ENCODE data around the gene ESF1.

ESF1 gene, protein sequence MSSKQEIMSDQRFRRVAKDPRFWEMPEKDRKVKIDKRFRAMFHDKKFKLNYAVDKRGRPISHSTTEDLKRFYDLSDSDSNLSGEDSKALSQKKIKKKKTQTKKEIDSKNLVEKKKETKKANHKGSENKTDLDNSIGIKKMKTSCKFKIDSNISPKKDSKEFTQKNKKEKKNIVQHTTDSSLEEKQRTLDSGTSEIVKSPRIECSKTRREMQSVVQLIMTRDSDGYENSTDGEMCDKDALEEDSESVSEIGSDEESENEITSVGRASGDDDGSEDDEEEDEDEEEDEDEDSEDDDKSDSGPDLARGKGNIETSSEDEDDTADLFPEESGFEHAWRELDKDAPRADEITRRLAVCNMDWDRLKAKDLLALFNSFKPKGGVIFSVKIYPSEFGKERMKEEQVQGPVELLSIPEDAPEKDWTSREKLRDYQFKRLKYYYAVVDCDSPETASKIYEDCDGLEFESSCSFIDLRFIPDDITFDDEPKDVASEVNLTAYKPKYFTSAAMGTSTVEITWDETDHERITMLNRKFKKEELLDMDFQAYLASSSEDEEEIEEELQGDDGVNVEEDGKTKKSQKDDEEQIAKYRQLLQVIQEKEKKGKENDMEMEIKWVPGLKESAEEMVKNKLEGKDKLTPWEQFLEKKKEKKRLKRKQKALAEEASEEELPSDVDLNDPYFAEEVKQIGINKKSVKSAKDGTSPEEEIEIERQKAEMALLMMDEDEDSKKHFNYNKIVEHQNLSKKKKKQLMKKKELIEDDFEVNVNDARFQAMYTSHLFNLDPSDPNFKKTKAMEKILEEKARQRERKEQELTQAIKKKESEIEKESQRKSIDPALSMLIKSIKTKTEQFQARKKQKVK

DNA sequence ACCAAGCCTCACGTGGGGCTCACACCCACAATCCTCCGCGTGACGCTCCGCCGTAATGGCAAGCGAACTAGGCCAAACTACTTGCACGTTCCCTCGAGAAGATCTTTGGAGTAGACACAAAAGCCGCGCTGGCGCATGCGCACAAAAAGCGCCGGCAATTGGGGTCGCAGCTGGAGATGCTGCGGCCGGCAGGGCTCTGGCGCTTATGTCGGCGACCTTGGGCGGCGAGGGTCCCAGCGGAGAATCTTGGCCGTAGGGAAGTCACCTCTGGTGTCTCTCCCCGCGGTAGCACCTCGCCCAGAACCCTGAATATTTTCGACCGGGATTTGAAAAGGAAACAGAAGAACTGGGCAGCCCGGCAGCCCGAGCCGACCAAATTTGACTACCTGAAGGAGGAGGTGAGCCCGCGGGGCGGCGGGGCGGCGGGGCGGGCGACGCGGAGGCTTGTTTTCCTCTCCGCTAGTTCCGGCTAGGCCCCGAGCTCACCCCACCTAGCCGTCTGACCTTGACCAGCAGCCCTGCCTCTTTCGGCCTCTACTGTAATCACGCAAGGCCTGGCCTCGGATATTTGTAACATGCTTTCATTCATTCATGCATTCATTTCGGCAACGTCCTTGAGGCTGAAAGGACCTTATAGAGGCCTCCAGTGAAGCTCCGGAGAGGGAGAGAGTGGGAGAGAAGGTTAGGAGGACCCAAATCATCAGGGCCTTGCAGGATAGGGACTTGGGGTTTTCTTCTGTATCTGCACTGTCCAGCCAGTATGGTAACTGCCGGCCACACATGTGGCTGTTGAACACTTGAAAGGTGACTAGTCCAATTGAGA is at the start of gene ESF1, which contains the start of gene NDUFAF5:
ESF1 (minus strand) TSS at position 27 of the 823 bp plus-strand sequence. CDS start 1,779 bp downstream, outside the sequence.
NDUFAF5 (plus strand) TSS at position 136 of the 823 bp plus-strand sequence; CDS start at position 177, 41 bp downstream.
- peak within 1 kb of the TSS; percentile 65 for H3K4me3 ChIP-seq (ENCODE audit: severe bottlenecking)
- H3K9me3 ChIP-seq (ENCODE audit: severe bottlenecking): no peaks in the 10 kb centered on the region
- ATAC-seq (ENCODE audit: low read depth): peak; percentile 89
- H3K27ac ChIP-seq (ENCODE audit: poor library complexity, severe bottlenecking): peak within 1 kb of the TSS; percentile 50
- DNase-seq (ENCODE audit: low spot score): peak; percentile 94
- peaks cover 22% of the 10 kb centered on the region for H3K4me1 ChIP-seq (ENCODE audit: insufficient read depth, poor library complexity, severe bottlenecking)
- H3K27me3 ChIP-seq (ENCODE audit: insufficient read depth, poor library complexity, severe bottlenecking): no peaks in the 10 kb centered on the region
- TF ChIP-seq, protein P1, sequence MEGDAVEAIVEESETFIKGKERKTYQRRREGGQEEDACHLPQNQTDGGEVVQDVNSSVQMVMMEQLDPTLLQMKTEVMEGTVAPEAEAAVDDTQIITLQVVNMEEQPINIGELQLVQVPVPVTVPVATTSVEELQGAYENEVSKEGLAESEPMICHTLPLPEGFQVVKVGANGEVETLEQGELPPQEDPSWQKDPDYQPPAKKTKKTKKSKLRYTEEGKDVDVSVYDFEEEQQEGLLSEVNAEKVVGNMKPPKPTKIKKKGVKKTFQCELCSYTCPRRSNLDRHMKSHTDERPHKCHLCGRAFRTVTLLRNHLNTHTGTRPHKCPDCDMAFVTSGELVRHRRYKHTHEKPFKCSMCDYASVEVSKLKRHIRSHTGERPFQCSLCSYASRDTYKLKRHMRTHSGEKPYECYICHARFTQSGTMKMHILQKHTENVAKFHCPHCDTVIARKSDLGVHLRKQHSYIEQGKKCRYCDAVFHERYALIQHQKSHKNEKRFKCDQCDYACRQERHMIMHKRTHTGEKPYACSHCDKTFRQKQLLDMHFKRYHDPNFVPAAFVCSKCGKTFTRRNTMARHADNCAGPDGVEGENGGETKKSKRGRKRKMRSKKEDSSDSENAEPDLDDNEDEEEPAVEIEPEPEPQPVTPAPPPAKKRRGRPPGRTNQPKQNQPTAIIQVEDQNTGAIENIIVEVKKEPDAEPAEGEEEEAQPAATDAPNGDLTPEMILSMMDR (IDR thresholded peaks at IDR 0.05; ENCODE audit: poor library complexity, severe bottlenecking): no peak
- peaks cover 71% of the 10 kb centered on the region for H3K36me3 ChIP-seq (ENCODE audit: low read depth)

DNA sequence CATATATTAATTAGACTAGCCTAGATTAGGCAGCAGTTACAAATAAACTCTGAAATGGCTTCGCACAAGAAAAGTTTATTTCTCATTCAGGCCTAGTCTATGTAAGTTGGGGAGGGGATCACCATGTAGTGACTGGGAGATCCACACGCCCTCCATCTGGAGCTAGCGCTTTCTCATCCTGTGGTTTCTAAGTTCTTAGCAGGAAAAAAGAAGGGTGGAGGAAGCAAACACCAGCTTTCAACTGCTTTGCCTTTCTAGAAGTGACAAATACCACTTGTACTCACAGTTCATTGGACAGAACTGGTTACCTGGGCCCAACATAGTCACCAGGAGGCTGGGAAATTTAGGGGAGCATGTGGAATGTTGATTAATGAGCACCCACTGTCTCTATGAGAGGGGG is 46.8 kb upstream of the ESF1 start:
- ATAC-seq (ENCODE audit: low read depth): no peak
- Histone ChIP-seq H3K27me3 (ENCODE audit: insufficient read depth, poor library complexity, severe bottlenecking) (peaks cover 4% of the 10 kb centered on the region), H3K27ac (ENCODE audit: poor library complexity, severe bottlenecking) (no peak overlapping the region), H3K36me3 (ENCODE audit: low read depth) (no peaks in the 10 kb centered on the region), H3K9me3 (ENCODE audit: severe bottlenecking) (no peaks in the 10 kb centered on the region), H3K4me1 (ENCODE audit: insufficient read depth, poor library complexity, severe bottlenecking) (no peaks in the 10 kb centered on the region), H3K4me3 (ENCODE audit: severe bottlenecking) (no peak overlapping the region)
- no peak for DNase-seq (ENCODE audit: low spot score)
- TF ChIP-seq, protein P1 (IDR thresholded peaks at IDR 0.05; ENCODE audit: poor library complexity, severe bottlenecking): no peak

DNA sequence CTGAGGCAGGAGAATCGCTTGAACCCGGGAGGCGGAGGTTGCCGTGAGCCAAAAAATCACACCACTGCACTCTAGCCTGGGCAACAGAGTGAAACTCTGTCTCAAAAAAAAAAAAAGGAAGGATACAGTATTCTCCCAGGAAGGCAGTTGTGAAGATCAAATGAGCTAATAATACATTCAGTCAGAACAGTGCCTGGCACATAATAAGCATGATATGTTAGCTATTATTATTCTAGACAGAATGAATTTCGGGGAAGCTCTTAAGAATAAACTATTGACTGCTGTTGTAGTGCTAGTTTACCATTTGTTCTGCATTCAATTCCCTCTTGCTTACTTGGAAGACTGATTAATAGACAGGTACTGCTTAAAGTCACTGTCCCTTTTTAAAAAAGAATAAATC is 40.7 kb upstream of the ESF1 start:
- Histone ChIP-seq H3K36me3 (ENCODE audit: low read depth) (no peaks in the 10 kb centered on the region), H3K9me3 (ENCODE audit: severe bottlenecking) (no peaks in the 10 kb centered on the region), H3K4me3 (ENCODE audit: severe bottlenecking) (no peak overlapping the region), H3K27me3 (ENCODE audit: insufficient read depth, poor library complexity, severe bottlenecking) (no peaks in the 10 kb centered on the region), H3K4me1 (ENCODE audit: insufficient read depth, poor library complexity, severe bottlenecking) (no peaks in the 10 kb centered on the region), H3K27ac (ENCODE audit: poor library complexity, severe bottlenecking) (no peak overlapping the region)
- ATAC-seq (ENCODE audit: low read depth): no peak
- DNase-seq (ENCODE audit: low spot score): no peak
- TF ChIP-seq, protein P1 (IDR thresholded peaks at IDR 0.05; ENCODE audit: poor library complexity, severe bottlenecking): no peak

DNA sequence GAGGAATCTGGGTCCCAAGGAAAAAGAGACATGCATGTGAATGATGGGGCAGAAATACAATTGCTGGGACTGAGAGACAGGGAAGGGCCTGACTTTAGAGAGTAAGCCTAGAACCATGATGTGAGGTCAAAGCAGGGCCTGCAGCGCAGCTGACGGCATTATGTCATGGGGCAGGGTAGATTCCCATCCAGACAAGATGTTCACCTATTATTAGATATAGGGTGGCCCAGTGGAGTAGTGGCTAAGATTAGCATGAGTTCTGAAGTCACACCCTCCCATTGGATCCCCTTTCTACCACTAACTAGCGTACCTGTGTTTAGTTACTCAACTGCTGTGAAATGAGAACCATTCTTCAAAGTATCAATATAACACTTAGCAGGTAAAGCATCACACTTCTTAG is 39.7 kb upstream of the ESF1 start:
- Histone ChIP-seq H3K27ac (ENCODE audit: poor library complexity, severe bottlenecking) (no peak overlapping the region), H3K27me3 (ENCODE audit: insufficient read depth, poor library complexity, severe bottlenecking) (no peaks in the 10 kb centered on the region), H3K4me3 (ENCODE audit: severe bottlenecking) (no peak overlapping the region), H3K36me3 (ENCODE audit: low read depth) (no peaks in the 10 kb centered on the region), H3K4me1 (ENCODE audit: insufficient read depth, poor library complexity, severe bottlenecking) (no peaks in the 10 kb centered on the region), H3K9me3 (ENCODE audit: severe bottlenecking) (no peaks in the 10 kb centered on the region)
- no peak for ATAC-seq (ENCODE audit: low read depth)
- no peak for DNase-seq (ENCODE audit: low spot score)
- TF ChIP-seq, protein P1 (IDR thresholded peaks at IDR 0.05; ENCODE audit: poor library complexity, severe bottlenecking): no peak
